D341Med (cell line): Measurements from ENCODE around the gene MICAL2.
A peak's percentile ranks its signal among the peaks of the same experiment; 100 is the strongest.

Experiments used
- DNase-seq: peaks from one replicate; pipeline ENCODE4 v3.0.0; 2012; ENCODE audit warnings: low spot score

Gene MICAL2

GRCh38 chr11:12098601-12099000 is 11.8 kb upstream of the MICAL2 start:
- no peak for DNase-seq

DNA sequence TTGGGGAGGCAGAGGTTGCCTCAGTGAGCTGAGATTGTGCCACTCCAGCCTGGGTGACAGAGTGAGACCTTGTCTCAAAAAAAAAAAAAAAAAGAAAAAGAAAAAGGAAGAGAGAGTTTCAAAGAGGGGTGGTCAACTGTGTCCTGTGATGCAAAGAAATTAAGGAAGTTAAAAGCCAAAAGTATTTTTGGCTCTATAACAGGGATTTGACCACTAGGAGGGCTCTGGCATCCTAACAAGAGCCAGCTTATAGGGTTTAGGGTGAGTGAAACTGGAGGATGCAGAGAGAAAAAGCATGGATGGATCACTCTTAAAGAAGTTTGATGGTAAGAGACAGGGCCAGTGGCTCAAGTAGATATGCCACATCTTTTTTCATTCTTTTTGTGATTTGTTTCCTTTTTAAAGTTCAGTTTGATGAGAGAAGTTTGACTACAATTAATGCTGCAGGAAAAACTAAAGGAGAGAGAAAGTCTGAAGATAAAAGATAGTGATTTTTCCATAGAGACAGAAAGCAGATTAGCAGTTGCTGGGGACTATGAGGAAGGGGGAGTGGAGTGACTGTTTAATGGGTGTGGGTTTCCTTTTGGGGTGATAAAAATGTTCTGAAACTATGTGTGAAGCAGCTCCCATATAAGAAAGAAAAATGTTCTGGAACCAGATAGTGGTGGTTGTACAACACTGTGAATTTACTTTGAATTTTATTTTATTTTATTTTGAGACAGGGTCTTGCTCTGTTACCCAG is 11.1 kb upstream of the MICAL2 start:
- DNase-seq: no peak

DNA sequence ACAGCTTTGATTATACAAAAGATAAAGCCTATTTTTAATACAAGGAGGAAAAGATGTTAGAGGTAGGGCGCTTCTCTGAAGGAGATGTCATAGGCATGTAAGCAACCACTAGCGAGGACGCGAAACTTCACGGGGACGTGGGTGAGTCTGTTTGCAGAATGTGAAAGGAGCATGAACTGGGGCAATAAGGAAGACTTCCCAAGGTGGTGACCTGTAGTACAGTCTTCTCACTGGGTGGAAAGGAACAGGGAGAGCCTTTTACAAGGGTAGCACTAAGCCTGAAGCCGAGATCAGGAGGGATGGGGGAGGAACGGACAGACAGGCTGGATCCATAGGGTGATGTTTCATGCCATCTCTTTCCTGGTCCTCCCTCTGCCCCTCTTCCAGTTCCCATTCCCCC is 10.0 kb upstream of the MICAL2 start:
- DNase-seq: no peak

GRCh38 chr11:12100841-12101242 is 9.5 kb upstream of the MICAL2 start:
- DNase-seq: no peak

DNA sequence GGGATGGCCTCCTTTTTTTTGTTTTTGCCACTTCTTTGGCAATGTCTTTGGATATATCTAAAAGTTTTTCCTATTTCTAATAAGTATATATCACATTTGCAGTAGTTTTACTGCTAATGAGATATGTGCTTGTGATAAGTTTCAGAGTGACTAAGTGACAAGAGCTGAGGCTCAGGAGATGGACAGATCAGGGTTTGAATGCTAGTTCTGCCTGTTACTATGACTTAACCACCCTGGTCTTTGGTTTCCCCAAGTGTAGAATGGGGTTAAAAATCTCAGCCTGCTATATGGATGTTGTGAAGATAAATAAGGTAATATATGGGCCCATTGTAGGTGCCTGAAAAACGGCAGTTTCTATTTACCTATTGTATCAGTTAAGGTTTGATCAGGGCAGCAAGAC is 9.1 kb upstream of the MICAL2 start:
- DNase-seq: no peak

- DNase-seq: no peak
Measured at GRCh38 chr11:12102588-12103410, 7.6 kb upstream of the MICAL2 start.

DNA sequence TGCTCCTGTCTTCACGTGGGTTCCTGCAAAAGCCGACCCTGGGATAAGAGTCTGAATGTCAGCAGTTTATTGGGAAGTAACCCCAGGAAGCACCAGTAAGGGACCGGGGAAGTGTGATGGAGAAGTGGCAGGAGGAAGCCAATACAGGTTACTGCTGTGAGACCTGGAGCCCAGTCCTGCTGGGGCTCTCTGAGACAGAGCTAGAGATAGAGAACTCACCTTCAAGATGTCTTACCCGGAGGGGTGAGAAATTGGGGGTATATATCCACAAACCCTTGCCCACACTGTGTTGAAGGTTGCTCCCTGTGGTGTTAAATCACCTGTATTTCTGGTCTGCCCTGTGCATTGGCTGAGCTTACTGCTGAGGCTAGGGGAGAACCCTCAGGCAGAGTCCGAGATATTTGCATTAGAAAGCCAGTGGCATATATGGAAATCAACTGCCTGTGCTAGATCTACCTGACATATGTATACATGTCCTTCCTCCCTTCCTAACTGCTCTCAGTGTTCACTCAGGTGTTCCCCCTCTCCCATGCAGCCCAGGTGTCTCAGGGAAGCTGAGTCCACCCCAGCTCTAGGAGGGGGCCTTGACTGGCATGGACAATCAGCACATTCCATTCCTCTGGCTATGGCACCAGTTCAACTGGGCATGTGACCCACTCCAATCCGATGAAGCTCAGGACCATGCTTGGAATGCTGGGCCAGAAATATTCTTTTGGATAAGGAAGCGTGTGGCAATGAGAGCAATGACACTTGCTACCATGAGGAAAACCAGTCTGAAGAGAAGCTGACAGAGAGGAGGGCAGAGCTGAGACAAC is 6.8 kb upstream of the MICAL2 start:
- DNase-seq: no peak

DNA sequence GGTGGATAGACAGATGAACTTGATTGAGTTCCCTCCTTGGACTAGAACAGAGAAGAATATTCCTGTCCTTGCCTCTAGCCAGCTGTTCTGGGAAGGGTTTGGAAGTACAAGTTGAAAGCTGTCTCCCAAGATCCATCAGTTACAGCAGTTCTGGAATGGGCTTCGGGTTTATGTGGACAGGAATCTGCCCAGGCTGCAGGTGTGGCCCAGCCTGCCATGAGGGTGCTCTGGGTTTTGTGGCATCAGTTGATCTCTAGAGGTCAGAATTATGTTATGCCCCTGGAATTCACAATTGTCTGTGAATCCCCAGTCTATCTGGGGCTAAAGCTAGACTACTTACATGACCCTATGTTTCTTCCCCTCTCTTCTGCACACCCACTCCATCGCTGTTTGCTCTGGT is 4.9 kb upstream of the MICAL2 start:
- no peak for DNase-seq

GRCh38 chr11:12106101-12106500 is 4.3 kb upstream of the MICAL2 start:
- DNase-seq: no peak

DNA sequence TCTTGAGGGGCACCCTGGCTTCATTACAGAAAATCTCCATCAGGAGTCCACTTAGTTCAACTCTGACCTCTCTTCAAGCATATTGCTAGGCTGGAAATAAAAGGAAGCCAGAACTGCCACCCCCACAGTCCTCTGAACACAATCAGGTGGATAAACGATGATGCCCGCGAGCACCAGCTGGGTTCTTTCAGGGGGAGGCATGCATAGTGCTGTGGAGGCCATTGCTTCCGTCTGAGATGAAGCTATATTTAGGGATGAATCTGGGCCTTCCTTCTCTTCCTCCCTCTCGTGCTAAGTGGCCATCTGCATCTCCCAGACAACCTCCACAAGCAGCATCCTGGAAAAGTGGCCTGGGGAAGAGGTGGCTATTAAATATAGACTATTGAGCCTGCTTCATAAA is 3.9 kb upstream of the MICAL2 start:
- no peak for DNase-seq

DNA sequence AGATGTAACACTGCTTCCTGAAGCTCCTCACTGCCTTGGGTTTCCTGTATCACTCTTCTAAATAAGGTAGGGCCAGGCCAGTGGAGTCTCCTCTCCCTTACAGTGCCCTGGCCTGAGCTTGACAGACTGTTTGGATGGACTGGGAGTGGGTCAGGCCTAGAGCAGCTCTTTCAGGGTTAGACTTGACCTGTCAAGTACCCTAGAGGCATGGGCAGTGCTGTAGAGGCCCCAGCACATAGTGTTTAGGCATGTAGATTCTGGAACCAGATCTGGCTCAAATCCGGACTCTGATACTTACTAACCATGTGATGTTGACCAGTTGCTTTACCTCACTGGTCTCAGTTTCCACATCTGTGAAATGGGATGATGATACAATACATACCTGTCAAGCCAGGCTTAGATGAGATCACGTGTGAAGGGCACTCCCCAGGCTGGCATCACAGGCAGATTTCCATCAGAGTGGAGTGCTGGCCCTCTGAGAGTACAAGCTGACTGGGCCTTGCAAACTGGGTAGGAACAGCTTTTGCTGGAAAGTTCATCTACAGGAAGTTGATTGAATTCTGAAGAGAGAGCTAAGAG is 1.4 kb upstream of the MICAL2 start:
- no peak for DNase-seq

- DNase-seq: no peak
Measured at GRCh38 chr11:12109591-12110196, 696 bp upstream of the MICAL2 start.

GRCh38 chr11:12110714-12111548 is 541 bp downstream of the MICAL2 start:
- DNase-seq: peak; percentile 70

DNA sequence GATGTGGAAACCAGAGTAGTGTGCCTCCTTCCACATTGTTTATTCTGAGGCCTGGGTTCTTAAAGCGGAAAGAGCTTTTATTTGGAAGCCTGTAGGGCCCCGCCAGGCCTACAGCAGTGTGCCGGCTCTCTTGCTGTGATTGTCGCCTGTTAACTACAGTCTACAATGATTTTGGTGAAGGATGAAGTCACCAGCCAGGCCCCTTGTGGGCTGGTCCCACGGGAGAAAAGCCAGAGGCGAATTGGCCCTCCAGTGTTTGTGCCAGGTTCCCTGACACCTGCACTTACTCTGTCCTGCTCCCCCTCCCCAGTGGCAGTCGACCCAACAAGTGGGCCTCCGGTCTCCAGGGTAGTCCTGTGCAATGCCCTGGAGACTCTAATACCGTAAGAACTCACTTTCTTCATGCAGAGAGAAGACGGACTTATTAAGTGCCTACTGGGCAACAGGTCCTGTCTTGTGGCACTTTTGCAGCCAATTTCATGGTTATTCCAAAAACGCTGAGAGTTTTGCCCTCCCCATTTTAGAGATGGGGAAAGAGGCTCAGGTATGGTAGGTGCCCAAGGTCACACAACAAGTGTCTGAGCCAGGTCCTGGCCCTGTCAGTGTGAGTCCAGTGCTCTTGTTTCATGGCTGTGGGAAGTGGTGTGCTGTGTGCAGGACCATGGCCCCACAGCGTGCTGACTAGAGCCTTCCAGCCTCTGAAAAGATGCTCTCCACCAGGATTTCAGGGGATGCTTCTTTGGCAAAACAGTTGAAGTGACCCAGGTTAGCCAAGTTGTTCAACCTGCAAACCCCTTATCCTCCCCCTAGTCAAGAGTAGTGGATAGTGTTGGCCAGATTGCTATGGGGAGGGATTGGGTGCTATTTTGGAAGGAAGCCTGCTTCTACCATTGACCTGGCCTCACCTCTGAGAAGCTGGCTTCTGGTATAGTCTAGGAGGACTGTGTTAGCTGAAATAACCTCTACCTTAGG is 1.4 kb downstream of the MICAL2 start:
- no peak for DNase-seq

GRCh38 chr11:12112750-12113149 is 2.4 kb downstream of the MICAL2 start:
- DNase-seq: no peak

DNA sequence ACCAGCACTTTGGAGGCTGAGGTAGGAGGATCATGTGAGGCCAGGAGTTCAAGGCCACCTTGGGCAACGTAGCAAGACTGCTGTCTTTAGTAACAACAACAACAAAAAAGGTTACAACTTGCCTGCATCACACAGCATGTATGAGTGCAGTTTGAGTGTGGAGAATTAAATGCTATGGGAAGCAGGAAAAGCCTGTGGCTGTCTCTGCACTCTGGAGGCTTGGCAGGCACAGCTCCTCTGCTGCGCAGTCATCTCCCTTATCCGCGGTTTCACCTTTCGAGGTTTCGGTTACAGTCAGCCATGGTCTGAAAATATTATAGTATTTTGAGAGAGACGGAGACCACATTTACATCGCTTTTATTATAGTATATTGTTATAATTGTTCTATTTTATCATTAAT is 2.9 kb downstream of the MICAL2 start:
- no peak for DNase-seq

GRCh38 chr11:12114193-12115033 is 4.0 kb downstream of the MICAL2 start:
- DNase-seq: no peak

- no peak for DNase-seq
Measured at GRCh38 chr11:12116425-12117032, 6.1 kb downstream of the MICAL2 start.
